HepG2 (cell line): ENCODE measurements around the gene KIAA0232. TPM values are rescaled to one million over a fixed set of nuclear protein-coding genes. Genes with fewer than 3 reads are reported as not detected.

Source experiments
- ATF3 ChIP-seq: sonication (generic); formaldehyde crosslinking; IDR thresholded peaks from 2 replicates; pipeline ENCODE4 v1.4.0; 2020; ENCODE audit warnings: missing genetic modification reagents
- CEBPB ChIP-seq: IDR thresholded peaks from 2 replicates; pipeline ENCODE4 v1.6.1; 2011; ENCODE audit warnings: low read depth, low read length, improper control_type of control experiment, borderline replicate concordance
- KAT7 ChIP-seq: IDR thresholded peaks from 2 replicates; pipeline ENCODE4 v1.6.1; 2018; ENCODE audit warnings: borderline replicate concordance, missing compliant biosample characterization
- NFE2L1 ChIP-seq: sonication (generic); formaldehyde crosslinking; IDR thresholded peaks from 2 replicates; pipeline ENCODE4 v1.4.0; 2020; ENCODE audit warnings: missing genetic modification reagents, mild to moderate bottlenecking, borderline replicate concordance
- TCF12 ChIP-seq, 2 experiments: fragments of 450-650 bp in 1 of 2; sonication (generic) in 1 of 2; formaldehyde crosslinking in 1 of 2; IDR thresholded peaks; 2 replicates each; pipeline versions ENCODE4 v1.6.1 to v1.8.0; 2017 to 2022; ENCODE audit warnings: antibody characterized with exemption in 1 of 2, mild to moderate bottlenecking in 1 of 2, missing genetic modification reagents in 1 of 2, moderate library complexity in 1 of 2
- THAP11 ChIP-seq: IDR thresholded peaks from 2 replicates; pipeline ENCODE4 v1.6.1; 2016; ENCODE audit warnings: missing biosample characterization, missing genetic modification reagents
- TOE1 ChIP-seq: sonication (generic); formaldehyde crosslinking; IDR thresholded peaks from 2 replicates; pipeline ENCODE4 v1.4.0; 2020; ENCODE audit warnings: mild to moderate bottlenecking, missing genetic modification reagents
- ZBTB7A ChIP-seq: sonication (generic); formaldehyde crosslinking; IDR thresholded peaks from 2 replicates; pipeline ENCODE4 v1.8.0; 2022; ENCODE audit warnings: mild to moderate bottlenecking, missing genetic modification reagents
- ZNF432 ChIP-seq: sonication (generic); formaldehyde crosslinking; IDR thresholded peaks from 2 replicates; pipeline ENCODE4 v1.5.0; 2020; ENCODE audit warnings: missing genetic modification reagents, mild to moderate bottlenecking, borderline replicate concordance
- ZNF513 ChIP-seq: sonication (generic); formaldehyde crosslinking; conservative IDR thresholded peaks from 2 replicates; pipeline ENCODE4 v1.5.0; 2020; ENCODE audit warnings: missing genetic modification reagents
- ZSCAN31 ChIP-seq: sonication (generic); formaldehyde crosslinking; IDR thresholded peaks from 2 replicates; pipeline ENCODE4 v1.5.0; 2020; ENCODE audit warnings: low read depth, mild to moderate bottlenecking, missing genetic modification reagents
- polyA plus RNA-seq, 8 experiments: library from polyadenylated mRNA; depleted of rRNA in 3 of 8; stranded (reverse) in 7 of 8; unstranded in 1 of 8; fragments of >200 nt; fragmentation: Illumina TruSeq in 4 of 8; extraction: Trizol in 4 of 8; gene quantifications; 2 replicates each; pipeline versions ENCODE4 v1.2.1 to v1.2.3, GENCODE V29; 2011 to 2016; ENCODE audit warnings: low read depth in 4 of 8, missing spikeins in 1 of 8, mixed read lengths in 1 of 8; ENCODE audit not compliant: insufficient read depth in 1 of 8
- total RNA-seq, 5 experiments: library from RNA; depleted of rRNA; stranded (reverse); fragments of >200 nt; fragmentation: Illumina TruSeq; extraction: Trizol; gene quantifications; 2 replicates each; pipeline ENCODE4 v1.2.3, GENCODE V29; 2016; ENCODE audit warnings: low read depth in 1 of 5
- TF ChIP-seq, protein P1 (sequence below): sonication (generic); formaldehyde crosslinking; IDR thresholded peaks from 2 replicates; pipeline ENCODE4 v1.5.0; 2020; ENCODE audit warnings: mild to moderate bottlenecking, missing genetic modification reagents, borderline replicate concordance
- TF ChIP-seq, protein P2 (sequence below): sonication (generic); formaldehyde crosslinking; IDR thresholded peaks from 2 replicates; pipeline ENCODE4 v1.9.0; 2022; ENCODE audit warnings: missing genetic modification reagents, mild to moderate bottlenecking, borderline replicate concordance
- TF ChIP-seq, protein P3 (sequence below): sonication (generic); formaldehyde crosslinking; IDR thresholded peaks from 2 replicates; pipeline ENCODE4 v1.4.0; 2020; ENCODE audit warnings: missing genetic modification reagents

KIAA0232 gene
- total and polyA plus RNA-seq, 2 of the 13 experiments (the other 11 are each of a cell fraction or from before 2014, with no cell fraction given): 7.8 to 17.1 TPM

DNA sequence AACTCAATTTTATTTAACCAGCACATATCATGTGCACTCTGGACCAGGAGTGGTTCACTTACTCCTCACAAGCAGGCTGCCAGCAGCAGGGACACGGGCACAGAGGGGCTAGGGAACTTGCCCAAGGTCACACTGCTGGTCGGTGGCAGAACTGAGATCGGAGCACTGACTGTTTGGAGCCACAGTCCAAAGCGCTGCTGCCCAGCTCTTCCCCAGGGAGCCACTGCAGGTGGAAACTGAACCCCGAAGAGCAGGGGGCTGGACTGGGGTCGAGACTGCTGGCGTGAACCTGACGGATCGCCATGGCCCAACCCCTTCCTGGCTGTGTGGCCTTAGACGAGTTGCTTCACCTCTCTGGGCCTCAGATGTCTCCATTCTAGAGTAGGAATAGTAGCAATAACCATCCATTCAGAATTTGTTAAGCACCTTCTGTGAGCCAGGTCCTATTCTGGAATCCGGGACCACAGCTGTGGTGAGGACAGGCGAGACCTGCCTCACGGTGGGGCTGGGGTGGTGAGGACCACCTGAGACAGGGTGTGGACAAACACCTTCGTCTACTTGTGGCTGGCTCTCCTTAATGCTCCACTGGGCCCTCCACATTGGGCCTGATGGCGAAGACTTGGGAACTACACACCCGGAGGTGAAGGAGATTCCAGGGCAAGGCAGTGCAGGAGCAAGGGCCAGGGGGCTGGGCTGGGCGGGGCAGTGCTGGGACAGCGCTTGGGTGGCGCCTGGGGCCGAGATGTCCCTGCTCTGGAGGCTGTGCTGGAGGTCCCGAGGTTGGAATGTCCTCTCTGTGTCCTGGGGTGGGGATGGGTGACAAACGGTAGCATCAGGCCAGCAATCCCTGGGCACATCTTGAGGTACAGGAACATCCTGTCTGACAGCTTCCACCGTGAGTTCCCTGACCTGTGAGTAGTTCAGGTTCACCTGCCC is 32.0 kb upstream of the KIAA0232 start (continued):
- TF ChIP-seq ZBTB7A (CRISPR knock-in tag) (peak; percentile 18; the same call in 1 of the 2 replicates), TCF12 (IDR thresholded peaks at IDR 0.05) (no peak), TCF12 (CRISPR knock-in tag; IDR thresholded peaks at IDR 0.05) (no peak), ZNF513 (CRISPR knock-in tag) (no peak), ATF3 (CRISPR knock-in tag) (no peak), ZSCAN31 (CRISPR knock-in tag) (no peak), TOE1 (CRISPR knock-in tag) (no peak), ZNF432 (CRISPR knock-in tag) (no peak), NFE2L1 (CRISPR knock-in tag) (no peak), CEBPB (no peak), THAP11 (no peak), KAT7 (CRISPR knock-in tag) (no peak)
- TF ChIP-seq, protein P1, sequence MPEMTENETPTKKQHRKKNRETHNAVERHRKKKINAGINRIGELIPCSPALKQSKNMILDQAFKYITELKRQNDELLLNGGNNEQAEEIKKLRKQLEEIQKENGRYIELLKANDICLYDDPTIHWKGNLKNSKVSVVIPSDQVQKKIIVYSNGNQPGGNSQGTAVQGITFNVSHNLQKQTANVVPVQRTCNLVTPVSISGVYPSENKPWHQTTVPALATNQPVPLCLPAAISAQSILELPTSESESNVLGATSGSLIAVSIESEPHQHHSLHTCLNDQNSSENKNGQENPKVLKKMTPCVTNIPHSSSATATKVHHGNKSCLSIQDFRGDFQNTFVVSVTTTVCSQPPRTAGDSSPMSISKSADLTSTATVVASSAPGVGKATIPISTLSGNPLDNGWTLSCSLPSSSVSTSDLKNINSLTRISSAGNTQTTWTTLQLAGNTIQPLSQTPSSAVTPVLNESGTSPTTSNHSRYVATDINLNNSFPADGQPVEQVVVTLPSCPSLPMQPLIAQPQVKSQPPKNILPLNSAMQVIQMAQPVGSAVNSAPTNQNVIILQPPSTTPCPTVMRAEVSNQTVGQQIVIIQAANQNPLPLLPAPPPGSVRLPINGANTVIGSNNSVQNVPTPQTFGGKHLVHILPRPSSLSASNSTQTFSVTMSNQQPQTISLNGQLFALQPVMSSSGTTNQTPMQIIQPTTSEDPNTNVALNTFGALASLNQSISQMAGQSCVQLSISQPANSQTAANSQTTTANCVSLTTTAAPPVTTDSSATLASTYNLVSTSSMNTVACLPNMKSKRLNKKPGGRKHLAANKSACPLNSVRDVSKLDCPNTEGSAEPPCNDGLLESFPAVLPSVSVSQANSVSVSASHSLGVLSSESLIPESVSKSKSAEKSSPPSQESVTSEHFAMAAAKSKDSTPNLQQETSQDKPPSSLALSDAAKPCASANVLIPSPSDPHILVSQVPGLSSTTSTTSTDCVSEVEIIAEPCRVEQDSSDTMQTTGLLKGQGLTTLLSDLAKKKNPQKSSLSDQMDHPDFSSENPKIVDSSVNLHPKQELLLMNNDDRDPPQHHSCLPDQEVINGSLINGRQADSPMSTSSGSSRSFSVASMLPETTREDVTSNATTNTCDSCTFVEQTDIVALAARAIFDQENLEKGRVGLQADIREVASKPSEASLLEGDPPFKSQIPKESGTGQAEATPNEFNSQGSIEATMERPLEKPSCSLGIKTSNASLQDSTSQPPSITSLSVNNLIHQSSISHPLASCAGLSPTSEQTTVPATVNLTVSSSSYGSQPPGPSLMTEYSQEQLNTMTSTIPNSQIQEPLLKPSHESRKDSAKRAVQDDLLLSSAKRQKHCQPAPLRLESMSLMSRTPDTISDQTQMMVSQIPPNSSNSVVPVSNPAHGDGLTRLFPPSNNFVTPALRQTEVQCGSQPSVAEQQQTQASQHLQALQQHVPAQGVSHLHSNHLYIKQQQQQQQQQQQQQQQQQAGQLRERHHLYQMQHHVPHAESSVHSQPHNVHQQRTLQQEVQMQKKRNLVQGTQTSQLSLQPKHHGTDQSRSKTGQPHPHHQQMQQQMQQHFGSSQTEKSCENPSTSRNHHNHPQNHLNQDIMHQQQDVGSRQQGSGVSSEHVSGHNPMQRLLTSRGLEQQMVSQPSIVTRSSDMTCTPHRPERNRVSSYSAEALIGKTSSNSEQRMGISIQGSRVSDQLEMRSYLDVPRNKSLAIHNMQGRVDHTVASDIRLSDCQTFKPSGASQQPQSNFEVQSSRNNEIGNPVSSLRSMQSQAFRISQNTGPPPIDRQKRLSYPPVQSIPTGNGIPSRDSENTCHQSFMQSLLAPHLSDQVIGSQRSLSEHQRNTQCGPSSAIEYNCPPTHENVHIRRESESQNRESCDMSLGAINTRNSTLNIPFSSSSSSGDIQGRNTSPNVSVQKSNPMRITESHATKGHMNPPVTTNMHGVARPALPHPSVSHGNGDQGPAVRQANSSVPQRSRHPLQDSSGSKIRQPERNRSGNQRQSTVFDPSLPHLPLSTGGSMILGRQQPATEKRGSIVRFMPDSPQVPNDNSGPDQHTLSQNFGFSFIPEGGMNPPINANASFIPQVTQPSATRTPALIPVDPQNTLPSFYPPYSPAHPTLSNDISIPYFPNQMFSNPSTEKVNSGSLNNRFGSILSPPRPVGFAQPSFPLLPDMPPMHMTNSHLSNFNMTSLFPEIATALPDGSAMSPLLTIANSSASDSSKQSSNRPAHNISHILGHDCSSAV (CRISPR knock-in tag): no peak
- TF ChIP-seq, protein P2, sequence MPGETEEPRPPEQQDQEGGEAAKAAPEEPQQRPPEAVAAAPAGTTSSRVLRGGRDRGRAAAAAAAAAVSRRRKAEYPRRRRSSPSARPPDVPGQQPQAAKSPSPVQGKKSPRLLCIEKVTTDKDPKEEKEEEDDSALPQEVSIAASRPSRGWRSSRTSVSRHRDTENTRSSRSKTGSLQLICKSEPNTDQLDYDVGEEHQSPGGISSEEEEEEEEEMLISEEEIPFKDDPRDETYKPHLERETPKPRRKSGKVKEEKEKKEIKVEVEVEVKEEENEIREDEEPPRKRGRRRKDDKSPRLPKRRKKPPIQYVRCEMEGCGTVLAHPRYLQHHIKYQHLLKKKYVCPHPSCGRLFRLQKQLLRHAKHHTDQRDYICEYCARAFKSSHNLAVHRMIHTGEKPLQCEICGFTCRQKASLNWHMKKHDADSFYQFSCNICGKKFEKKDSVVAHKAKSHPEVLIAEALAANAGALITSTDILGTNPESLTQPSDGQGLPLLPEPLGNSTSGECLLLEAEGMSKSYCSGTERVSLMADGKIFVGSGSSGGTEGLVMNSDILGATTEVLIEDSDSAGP (CRISPR knock-in tag): no peak
- TF ChIP-seq, protein P3, sequence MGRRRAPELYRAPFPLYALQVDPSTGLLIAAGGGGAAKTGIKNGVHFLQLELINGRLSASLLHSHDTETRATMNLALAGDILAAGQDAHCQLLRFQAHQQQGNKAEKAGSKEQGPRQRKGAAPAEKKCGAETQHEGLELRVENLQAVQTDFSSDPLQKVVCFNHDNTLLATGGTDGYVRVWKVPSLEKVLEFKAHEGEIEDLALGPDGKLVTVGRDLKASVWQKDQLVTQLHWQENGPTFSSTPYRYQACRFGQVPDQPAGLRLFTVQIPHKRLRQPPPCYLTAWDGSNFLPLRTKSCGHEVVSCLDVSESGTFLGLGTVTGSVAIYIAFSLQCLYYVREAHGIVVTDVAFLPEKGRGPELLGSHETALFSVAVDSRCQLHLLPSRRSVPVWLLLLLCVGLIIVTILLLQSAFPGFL (CRISPR knock-in tag): no peak
